ENCODE data around the gene THSD4.

- TF ChIP-seq CTCF (IDR thresholded peaks at IDR 0.05) (no peak), POLR2A (IDR thresholded peaks at IDR 0.05) (no peak), POLR2AphosphoS5 (IDR thresholded peaks at IDR 0.05) (no peak), EP300 (IDR thresholded peaks at IDR 0.05) (no peak)
Observed at GRCh38 chr15:71239592-71240364, 124.5 kb downstream of the THSD4 start.

All from upper lobe of left lung (tissue), 4 donors.